HEK293T (cell line): Measurements from ENCODE around the gene ADGRD1.
A peak's percentile ranks its signal among the peaks of the same experiment; 100 is the strongest.

Source experiments
- CTCF ChIA-PET: fragments of 350-600 bp; formaldehyde crosslinking; extraction: SDS; loops from one replicate; lab custom pipeline; 2021; ENCODE audit warnings: antibody characterized with exemption, inconsistent platforms; lab: Yijun Ruan, JAX
- POLR2A ChIA-PET: fragments of 350-600 bp; formaldehyde crosslinking; extraction: SDS; loops from one replicate; lab custom pipeline; 2020; ENCODE audit warnings: antibody characterized with exemption, inconsistent platforms; lab: Yijun Ruan, JAX
- DNase-seq: peaks from one replicate; pipeline ENCODE4 v3.0.0; 2012; ENCODE audit warnings: mixed read lengths; ENCODE audit errors: extremely low spot score
- ARNT ChIP-seq: fragments of 450-650 bp; IDR thresholded peaks from 2 replicates; pipeline ENCODE4 v1.6.1; 2017; ENCODE audit warnings: mild to moderate bottlenecking
- BHLHE40 ChIP-seq: fragments of 450-650 bp; IDR thresholded peaks from 2 replicates; pipeline ENCODE4 v1.6.1; 2016; ENCODE audit warnings: mild to moderate bottlenecking, moderate library complexity, borderline replicate concordance
- CTBP1 ChIP-seq: fragments of 450-650 bp; IDR thresholded peaks from 2 replicates; pipeline ENCODE4 v1.6.1; 2016; ENCODE audit warnings: borderline replicate concordance
- ELF4 ChIP-seq: fragments of 450-650 bp; IDR thresholded peaks from 2 replicates; pipeline ENCODE4 v1.6.1; 2017; ENCODE audit warnings: antibody characterized with exemption
- FOXA1 ChIP-seq: fragments of 450-650 bp; IDR thresholded peaks from 2 replicates; pipeline ENCODE4 v1.6.1; 2016; ENCODE audit warnings: mild to moderate bottlenecking
- FOXK2 ChIP-seq: fragments of 450-650 bp; IDR thresholded peaks from 2 replicates; pipeline ENCODE4 v1.6.1; 2016; ENCODE audit warnings: mild to moderate bottlenecking
- FOXM1 ChIP-seq: fragments of 450-650 bp; IDR thresholded peaks from 2 replicates; pipeline ENCODE4 v1.6.1; 2017; ENCODE audit warnings: mild to moderate bottlenecking, borderline replicate concordance
- HDGF ChIP-seq: fragments of 450-650 bp; IDR thresholded peaks from 2 replicates; pipeline ENCODE4 v1.6.1; 2017; ENCODE audit warnings: antibody characterized with exemption, borderline replicate concordance
- L3MBTL2 ChIP-seq: fragments of 450-650 bp; conservative IDR thresholded peaks from 2 replicates; pipeline ENCODE4 v1.6.1; 2016; ENCODE audit warnings: mild to moderate bottlenecking
- LEF1 ChIP-seq: fragments of 450-650 bp; IDR thresholded peaks from 2 replicates; pipeline ENCODE4 v1.6.1; 2017; ENCODE audit warnings: mild to moderate bottlenecking, borderline replicate concordance
- NFRKB ChIP-seq: fragments of 450-650 bp; IDR thresholded peaks from 2 replicates; pipeline ENCODE4 v1.6.1; 2016; ENCODE audit warnings: mild to moderate bottlenecking, moderate library complexity
- SP1 ChIP-seq: fragments of 450-650 bp; IDR thresholded peaks from 2 replicates; pipeline ENCODE4 v1.6.1; 2017
- SUZ12 ChIP-seq: fragments of 450-650 bp; IDR thresholded peaks from 2 replicates; pipeline ENCODE4 v1.6.1; 2016; ENCODE audit warnings: mild to moderate bottlenecking
- TARDBP ChIP-seq: fragments of 450-650 bp; IDR thresholded peaks from 2 replicates; pipeline ENCODE4 v1.6.1; 2016
- ZNF384 ChIP-seq: fragments of 450-650 bp; IDR thresholded peaks from 2 replicates; pipeline ENCODE4 v1.6.1; 2016
- TF ChIP-seq, protein P1 (sequence below): fragments of 450-650 bp; IDR thresholded peaks from 2 replicates; pipeline ENCODE4 v1.6.1; 2016

ADGRD1 gene

DNA sequence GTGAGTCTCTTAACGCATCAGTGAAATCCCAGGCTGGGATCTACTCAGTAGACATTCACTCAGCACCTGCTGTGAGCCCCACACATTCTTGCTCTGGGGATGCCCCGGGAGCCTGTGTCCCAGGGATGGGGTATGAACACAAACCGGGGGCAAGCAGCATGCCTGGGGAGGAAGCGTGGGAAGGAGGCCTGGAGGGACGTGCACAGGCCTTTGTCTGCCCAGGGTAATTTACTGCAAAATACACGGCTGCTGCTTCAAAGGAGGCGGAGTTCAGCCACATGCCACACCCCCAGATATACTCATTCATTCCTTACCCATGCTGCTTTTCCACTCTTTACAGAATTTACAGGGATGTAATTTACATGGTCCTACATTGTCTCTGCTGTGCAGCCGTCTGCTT is 187.8 kb downstream of the ADGRD1 start:
- TF ChIP-seq FOXA1 = no peak
- TF ChIP-seq, protein P1, sequence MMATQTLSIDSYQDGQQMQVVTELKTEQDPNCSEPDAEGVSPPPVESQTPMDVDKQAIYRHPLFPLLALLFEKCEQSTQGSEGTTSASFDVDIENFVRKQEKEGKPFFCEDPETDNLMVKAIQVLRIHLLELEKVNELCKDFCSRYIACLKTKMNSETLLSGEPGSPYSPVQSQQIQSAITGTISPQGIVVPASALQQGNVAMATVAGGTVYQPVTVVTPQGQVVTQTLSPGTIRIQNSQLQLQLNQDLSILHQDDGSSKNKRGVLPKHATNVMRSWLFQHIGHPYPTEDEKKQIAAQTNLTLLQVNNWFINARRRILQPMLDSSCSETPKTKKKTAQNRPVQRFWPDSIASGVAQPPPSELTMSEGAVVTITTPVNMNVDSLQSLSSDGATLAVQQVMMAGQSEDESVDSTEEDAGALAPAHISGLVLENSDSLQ = 0 out of 2 replicates have a peak, but pooled peaks have one; percentile 3
- CTCF ChIA-PET = no interaction called here
- DNase-seq = no peak
- POLR2A ChIA-PET = no interaction called here

DNA sequence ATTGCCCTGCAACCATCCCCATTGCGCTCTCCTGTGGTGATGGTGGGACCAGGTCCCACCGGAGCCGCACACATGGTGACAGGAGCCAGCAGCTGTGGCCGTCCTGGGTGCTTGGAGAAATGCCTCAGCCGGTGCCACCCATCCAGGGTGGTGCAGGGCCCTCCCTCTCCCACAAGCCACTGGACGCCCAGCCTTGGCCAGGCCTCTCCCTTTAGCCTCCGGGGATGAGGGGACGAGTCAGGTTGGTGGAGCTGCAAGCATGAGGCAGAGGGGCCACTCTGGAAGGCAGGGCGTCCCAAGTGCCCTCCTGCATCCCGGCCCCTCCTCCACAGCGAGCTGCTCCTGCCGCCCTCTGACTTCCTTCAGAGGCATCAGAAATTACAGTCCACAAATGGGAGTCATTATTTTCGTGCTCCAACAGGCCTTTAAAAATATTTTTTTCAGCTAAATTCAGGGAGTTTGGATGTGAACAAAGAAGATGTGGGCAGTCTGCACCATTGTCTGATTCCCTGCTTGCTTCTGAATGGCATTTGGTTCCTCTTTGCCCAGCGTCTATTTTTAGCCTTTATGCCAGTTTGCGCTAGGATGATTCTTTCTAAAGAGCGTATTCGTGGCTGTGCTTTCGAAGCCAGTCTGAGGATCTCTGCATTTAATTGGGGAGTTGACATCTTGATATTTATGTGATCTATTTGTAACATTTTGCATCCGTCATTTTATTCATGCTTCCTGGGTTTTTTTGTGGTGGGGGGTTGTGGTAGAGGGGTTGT is 189.4 kb downstream of the ADGRD1 start:
- no peak for DNase-seq
- TF ChIP-seq FOXA1 = no peak
- TF ChIP-seq BHLHE40 = no peak
- TF ChIP-seq SP1 = no peak
- no peak for TF ChIP-seq CTBP1
- no peak for TF ChIP-seq ARNT
- no peak for TF ChIP-seq HDGF
- TF ChIP-seq TARDBP = no peak
- TF ChIP-seq ZNF384 = no peak
- TF ChIP-seq FOXM1 = no peak
- no peak for TF ChIP-seq L3MBTL2
- no peak for TF ChIP-seq SUZ12
- TF ChIP-seq LEF1 = no peak
- TF ChIP-seq, protein P1 = no peak
- TF ChIP-seq FOXK2 = no peak
- no peak for TF ChIP-seq NFRKB
- POLR2A ChIA-PET = no interaction called here
- CTCF ChIA-PET = no interaction called here

DNA sequence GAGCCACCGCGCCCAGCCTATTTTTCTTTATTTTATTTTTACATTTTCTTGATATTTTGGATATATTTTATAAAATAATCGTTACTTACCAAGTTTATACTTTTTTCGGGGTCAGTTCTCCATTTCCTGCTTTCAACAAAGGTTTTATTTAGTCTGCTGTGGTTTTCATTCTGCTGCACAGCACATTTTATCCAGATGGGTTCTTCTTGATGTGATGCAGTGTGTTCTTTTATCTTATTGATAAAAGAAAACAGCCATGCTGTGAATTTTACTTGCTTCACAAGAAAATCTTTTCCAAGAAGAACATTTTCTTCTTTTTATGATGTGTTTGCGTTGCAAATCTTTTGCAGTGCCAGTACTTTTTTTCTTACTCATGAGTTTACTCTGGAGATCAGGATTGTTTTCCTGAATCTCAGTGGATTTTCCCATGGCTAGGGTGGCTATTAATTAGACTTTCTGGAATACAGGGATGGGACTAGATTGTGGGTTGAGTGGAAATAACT is 192.5 kb downstream of the ADGRD1 start:
- no peak for DNase-seq
- ChIA-PET CTCF (no interaction called here), POLR2A (no interaction called here)
- TF ChIP-seq HDGF (no peak), L3MBTL2 (no peak), LEF1 (no peak)

DNA sequence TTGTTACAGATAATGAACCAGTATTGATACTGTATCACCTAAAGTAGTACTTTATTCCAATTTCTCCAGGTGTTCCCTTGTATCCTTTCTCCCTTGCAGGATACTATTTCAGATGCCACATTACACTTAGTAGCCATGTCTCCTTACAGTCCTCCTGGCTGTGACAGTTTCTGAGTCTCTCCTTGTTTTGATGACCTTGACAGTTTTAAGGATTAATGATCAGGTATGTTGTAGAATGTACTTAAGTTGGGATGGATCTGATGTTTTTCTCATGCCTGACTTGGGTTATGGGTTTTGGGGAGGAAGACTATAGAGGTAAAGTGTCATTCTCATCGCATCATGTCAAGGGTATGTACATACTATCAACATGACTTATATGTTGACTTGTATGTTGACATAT is 193.6 kb downstream of the ADGRD1 start:
- TF ChIP-seq NFRKB = no peak
- no peak for TF ChIP-seq ELF4
- no peak for TF ChIP-seq SUZ12
- TF ChIP-seq BHLHE40 = no peak
- POLR2A ChIA-PET = no interaction called here

DNA sequence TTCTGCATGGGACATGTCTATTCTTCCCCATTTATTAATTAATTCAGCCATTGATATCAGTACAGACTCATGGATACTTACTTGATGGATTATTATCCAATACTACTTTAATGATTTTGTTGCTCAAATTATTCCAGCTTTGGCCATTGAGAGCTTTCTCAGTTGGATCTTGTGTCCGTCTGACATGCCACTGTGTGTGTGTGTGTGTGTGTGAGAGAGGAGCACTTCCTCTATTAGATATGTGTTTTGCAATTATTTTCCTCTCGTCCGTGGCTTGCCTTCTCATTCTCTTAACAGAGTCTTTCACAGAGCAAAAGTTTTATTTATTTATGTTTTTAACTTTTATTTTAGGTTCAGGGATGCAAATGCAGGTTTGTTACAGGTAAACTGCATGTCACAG is 194.2 kb downstream of the ADGRD1 start:
- ChIA-PET CTCF (no interaction called here), POLR2A (no interaction called here)
- TF ChIP-seq SP1 (no peak), TARDBP (no peak), FOXM1 (no peak), HDGF (no peak), ZNF384 (no peak), ELF4 (no peak), FOXK2 (no peak), FOXA1 (no peak), ARNT (no peak), L3MBTL2 (no peak), CTBP1 (no peak), SUZ12 (no peak), BHLHE40 (no peak), NFRKB (no peak), LEF1 (no peak)
- TF ChIP-seq, protein P1 = no peak
- no peak for DNase-seq

More for the DNA sequence above, 193.6 kb downstream of the ADGRD1 start:
- no peak for DNase-seq
- CTCF ChIA-PET = no interaction called here

DNA sequence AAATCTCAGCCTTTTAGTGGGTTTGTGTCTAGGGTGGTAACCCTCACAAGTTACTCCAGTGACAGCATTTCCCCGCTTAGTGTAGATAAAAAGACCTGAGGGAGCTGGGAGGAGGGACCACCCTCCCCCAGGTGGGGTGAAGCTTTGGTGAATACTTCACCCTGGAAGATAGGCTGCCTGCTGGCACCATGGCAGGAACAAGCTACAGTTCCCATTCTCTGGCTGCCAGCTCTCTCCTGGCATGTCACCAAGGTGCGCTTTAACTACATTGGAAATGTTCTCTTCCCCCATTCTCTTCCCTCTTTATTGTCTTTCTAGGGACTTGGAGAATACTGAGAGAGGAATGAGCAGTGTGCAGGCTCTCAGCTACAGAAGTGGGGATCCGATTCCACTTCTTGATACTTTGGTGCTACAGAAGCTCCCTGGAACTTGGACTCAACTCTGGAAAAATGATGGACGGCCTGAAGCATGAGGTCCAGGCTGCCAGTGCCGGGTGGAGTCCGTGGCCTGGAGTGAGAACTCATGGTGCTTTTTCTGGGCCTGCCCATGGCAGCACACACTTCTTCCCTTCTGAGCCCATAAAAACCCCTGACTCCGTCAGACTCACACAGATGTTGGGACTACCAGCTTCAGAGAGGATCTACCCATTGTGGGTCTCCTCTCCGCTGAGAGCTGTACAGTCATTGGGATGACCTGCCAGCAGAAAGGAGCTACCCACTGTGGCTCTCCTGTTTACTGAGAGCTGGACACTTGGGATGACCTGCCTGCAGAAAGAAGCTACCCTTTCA is 198.0 kb downstream of the ADGRD1 start:
- CTCF ChIA-PET = interaction anchor here (1.4 to 2.0 kb wide), 2 partner anchors 8 to 19 kb away, joined by 4 to 10 read pairs; no protein-coding TSS in a partner anchor
- POLR2A ChIA-PET = no interaction called here
- TF ChIP-seq TARDBP (no peak), NFRKB (no peak), L3MBTL2 (no peak), HDGF (no peak), FOXA1 (no peak), FOXK2 (no peak), SUZ12 (no peak), ARNT (no peak), SP1 (no peak), ELF4 (no peak), BHLHE40 (no peak), ZNF384 (no peak), CTBP1 (no peak), LEF1 (no peak), FOXM1 (no peak)
- TF ChIP-seq, protein P1 = no peak
- DNase-seq = no peak
